GM10266 (cell line): Measurements from ENCODE around the gene AP3B2.

ENCODE experiments used
- DNase-seq: peaks from one replicate; pipeline ENCODE4 v3.0.0; 2012; ENCODE audit errors: extremely low spot score
- TF ChIP-seq, protein P1 (sequence below): IDR thresholded peaks from 2 replicates; pipeline ENCODE4 v1.5.1; 2012; ENCODE audit warnings: mild to moderate bottlenecking, low read depth; ENCODE audit not compliant: control insufficient read depth, insufficient read depth; ENCODE audit errors: missing control alignments

The AP3B2 gene

DNA sequence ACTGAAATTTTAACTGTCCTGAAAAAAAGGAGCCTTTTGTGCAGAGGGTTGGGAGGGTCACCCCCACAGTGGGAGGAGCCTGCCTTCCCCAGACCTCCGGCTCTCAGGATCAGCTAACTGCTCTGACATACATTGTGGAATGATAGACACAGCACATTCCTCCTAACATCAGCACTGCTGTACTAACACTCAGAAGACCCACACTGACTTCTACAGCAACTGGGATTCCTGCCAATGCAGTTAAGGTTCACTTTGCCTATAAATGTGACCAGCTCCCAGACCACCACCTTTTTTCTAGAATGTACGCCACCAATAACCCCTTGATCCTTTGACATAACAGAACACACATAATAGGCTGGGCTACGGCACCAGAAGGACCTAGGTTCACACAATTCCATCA, 65.7 kb downstream of the AP3B2 start:
- TF ChIP-seq, protein P1, sequence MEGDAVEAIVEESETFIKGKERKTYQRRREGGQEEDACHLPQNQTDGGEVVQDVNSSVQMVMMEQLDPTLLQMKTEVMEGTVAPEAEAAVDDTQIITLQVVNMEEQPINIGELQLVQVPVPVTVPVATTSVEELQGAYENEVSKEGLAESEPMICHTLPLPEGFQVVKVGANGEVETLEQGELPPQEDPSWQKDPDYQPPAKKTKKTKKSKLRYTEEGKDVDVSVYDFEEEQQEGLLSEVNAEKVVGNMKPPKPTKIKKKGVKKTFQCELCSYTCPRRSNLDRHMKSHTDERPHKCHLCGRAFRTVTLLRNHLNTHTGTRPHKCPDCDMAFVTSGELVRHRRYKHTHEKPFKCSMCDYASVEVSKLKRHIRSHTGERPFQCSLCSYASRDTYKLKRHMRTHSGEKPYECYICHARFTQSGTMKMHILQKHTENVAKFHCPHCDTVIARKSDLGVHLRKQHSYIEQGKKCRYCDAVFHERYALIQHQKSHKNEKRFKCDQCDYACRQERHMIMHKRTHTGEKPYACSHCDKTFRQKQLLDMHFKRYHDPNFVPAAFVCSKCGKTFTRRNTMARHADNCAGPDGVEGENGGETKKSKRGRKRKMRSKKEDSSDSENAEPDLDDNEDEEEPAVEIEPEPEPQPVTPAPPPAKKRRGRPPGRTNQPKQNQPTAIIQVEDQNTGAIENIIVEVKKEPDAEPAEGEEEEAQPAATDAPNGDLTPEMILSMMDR: no peak
- no peak for DNase-seq

DNA sequence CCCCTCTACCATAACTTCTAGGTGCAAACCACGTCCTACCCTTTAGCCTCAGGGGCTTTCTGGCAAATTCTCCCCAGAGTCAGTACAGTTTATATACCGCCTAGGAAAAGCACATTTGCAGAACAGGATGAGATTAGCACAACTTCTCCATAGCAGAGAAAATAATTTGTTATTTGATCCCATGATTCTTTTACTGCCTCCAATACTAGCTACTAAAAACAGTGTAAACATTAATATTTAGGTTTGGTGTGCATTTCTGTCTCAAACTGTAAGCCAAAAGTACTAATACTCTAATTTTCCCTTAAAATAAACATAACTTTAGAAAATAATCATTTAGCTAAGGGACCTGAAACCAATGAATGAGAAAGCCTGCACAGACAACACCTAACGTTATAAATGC, 67.0 kb downstream of the AP3B2 start:
- no peak for DNase-seq
- TF ChIP-seq, protein P1: no peak

DNA sequence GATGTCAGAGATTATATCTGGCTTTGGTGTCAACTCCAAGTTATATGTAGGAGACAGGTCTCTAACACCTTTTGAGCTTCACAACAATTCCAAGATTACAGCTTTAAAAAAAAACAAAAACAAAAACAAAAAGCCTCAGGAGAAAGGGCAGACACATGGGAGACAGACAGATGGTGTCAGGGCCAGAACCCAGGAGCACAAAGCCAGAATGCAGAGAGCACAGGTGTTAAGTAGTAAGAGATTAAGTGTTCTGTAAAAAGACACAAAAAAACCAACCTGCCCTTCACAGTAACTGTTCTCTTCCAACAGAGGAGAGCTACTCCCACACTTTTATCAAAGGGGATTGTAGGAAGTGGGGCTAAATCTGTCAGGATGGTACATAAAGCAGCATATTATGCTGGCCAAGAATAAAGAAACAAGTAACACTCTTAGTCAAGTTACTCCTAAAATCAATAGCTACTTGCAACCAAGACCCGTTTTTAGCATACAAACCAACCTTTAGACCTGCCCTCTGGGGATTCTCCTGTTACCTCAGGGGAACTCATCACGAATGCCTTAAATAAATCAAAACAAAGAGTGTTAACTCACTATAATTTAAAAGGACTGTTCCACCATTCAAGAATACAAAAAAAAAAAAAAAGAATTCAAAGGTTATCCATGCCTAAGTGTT, 68.4 kb downstream of the AP3B2 start:
- TF ChIP-seq, protein P1: no peak
- no peak for DNase-seq

DNA sequence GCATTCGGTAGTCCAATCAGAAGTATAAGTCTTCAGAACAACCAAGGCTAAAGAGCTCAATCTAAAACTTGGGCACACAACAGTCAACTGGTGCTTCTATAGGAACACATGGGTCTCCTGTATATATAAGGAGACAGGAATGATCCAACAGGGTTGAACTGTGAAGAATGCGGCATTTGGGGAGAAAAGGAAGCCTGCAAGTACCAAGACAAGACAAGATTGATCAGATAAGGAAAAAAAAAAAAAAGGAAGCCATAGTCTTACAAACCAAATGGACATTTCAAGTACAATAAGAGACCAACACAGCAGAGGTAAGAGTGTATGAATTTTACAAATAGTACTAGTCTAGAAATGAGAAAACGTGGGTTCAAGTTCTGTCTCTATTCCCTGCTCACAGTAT, 69.0 kb downstream of the AP3B2 start:
- DNase-seq: no peak
- TF ChIP-seq, protein P1: no peak

DNA sequence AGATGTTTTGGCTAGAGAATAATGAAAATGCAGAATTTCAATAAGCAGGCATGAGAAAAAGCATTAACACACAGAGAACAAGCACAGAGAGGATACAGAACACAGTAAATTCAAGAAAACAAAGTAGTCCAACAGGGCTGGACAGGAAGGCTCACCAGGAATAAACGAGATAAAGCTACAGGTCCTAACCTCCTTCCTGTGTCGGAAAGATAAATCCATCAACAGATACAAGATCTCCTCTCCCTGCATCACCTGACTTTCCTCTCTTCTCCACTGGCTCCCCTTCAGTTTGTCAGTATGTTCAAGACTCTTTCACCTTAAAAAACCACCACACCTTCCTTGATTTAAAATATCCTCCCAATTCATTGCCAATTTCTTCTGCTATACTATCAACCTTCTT, 73.9 kb downstream of the AP3B2 start:
- TF ChIP-seq, protein P1: no peak
- DNase-seq: no peak

DNA sequence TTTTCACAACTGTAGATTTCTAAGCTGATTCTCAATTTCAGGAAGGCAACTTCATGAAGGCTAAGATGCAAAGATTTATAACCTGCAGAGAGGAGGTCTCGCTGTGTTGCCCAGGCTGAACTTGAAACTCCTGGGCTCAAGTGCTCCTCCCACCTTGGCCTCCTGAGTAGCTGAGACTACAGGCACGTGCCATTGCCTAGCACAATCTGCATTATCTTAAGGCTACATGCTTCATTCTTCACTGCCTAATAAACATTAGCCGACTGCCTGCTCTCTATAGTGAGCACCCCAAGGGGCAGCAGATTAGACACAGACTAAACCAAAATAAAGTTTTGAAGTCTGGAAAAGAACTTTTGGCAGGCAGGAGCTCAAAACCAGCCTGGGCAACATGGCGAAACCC, 79.6 kb downstream of the AP3B2 start:
- TF ChIP-seq, protein P1: no peak
- DNase-seq: no peak

DNA sequence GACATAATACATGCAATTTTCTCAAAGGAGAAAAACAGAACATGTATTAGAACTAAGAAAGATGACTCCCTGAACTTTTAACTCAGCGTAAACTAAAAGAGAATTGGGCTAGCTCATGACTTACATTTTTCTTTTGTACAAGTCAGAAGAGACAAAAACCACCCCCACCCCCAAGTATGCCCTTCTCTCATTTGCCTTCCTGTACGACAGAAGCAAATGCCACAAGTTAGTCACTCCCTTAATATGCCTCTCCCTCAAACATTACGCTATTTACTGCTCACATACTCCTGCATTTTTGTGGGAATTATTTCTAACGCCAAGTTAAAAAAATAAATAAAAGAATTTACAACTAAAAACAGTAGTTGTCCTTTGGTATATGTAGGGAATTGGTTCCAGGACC, 84.5 kb downstream of the AP3B2 start:
- TF ChIP-seq, protein P1: no peak
- DNase-seq: no peak
